ENCODE results near the gene UACA. TPM values are rescaled to one million over a fixed set of nuclear protein-coding genes. Genes with fewer than 3 reads are reported as not detected.

Gene UACA
- total and polyA plus RNA-seq, 8 donors: 4.9 to 135 (median 36.1) TPM

GRCh38 chr15:70633103-70633831, 130.1 kb downstream of the UACA start:
- peaks cover 5 to 27% (median 11%) of the 10 kb centered on the region in 4 donors for H3K4me1 ChIP-seq
- no peaks in the 10 kb centered on the region for H3K36me3 ChIP-seq
- H3K4me3 ChIP-seq: no peak overlapping the region
- no peaks in the 10 kb centered on the region for H3K9me3 ChIP-seq
- TF ChIP-seq CTCF (IDR thresholded peaks at IDR 0.05): no peak
- TF ChIP-seq EP300 (IDR thresholded peaks at IDR 0.05): no peak
- TF ChIP-seq POLR2AphosphoS5 (IDR thresholded peaks at IDR 0.05): no peak
- no peak for TF ChIP-seq POLR2A (IDR thresholded peaks at IDR 0.05)
- no peak overlapping the region for H3K27ac ChIP-seq
- intact Hi-C loops (cut with DNase I; ENCODE audit: low total_unique reads): no loop called here
- peak in 1 of 2 donors; percentile 50 for DNase-seq
- 29 to 48% (median 35%) methylated on average over 12 of the region's 12 CpGs for WGBS, 5 donors
- H3K27me3 ChIP-seq: no peaks in the 10 kb centered on the region

DNA sequence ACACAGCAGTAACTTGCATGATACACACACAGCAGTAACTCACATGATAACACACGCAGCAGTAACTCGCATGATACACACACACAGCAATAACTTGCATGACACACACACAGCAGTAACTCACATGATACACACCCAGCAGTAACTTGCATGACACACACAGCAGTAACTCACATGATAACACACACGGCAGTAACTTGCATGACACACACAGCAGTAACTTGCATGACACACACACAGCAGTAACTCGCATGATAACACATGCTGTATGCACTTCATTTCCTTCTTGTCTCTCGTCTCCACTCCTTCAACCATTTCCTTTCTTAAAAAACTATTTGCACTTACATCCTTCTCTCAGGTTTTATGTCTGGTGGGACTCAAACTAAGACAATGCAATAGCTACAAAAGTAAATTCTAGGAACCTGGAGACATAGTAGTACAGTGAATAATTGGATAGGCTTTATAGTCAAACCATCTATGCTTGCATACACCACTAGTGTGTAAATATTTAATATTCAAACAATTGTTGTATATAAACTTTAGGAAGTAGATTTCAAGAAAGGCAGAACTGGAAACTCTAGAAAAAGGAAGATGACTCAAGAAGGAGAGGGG, 130.8 kb downstream of the UACA start:
- intact Hi-C loops (cut with DNase I; ENCODE audit: low total_unique reads): no loop called here
- no peak overlapping the region for H3K4me3 ChIP-seq
- peak in 1 of 2 donors; percentile 26 for DNase-seq
- TF ChIP-seq EP300 (IDR thresholded peaks at IDR 0.05) (no peak), POLR2A (IDR thresholded peaks at IDR 0.05) (no peak), POLR2AphosphoS5 (IDR thresholded peaks at IDR 0.05) (no peak)
- H3K4me1 ChIP-seq: peaks cover 5 to 27% (median 14%) of the 10 kb centered on the region in 4 donors
- 45 to 68% (median 56%) methylated on average over 5 of the region's 5 CpGs for WGBS, 5 donors
- no peak overlapping the region for H3K27ac ChIP-seq
- H3K9me3 ChIP-seq: no peaks in the 10 kb centered on the region
- no peaks in the 10 kb centered on the region for H3K36me3 ChIP-seq
- no peaks in the 10 kb centered on the region for H3K27me3 ChIP-seq

DNA sequence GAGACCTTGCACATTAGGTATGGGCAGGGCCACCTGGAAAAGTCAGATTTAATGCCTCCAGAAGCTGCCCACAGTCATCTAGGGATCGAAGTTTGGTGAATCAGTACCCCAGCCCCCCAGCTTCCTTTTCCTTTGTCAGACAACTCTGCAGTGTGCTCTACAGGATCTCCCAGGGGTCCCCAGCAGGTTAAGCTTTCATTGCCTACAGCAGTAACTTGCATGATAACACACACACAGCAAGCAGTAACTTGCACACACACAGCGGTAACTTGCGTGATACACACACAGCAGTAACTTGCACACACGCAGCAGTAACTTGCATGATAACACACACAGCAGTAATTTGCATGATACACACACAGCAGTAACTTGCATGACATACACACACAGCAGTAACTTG, 131.3 kb downstream of the UACA start:
- WGBS, 5 donors: 56 to 80% (median 72%) methylated on average over 4 of the region's 4 CpGs
- Histone ChIP-seq H3K4me3 (no peak overlapping the region), H3K9me3 (no peaks in the 10 kb centered on the region), H3K27me3 (no peaks in the 10 kb centered on the region), H3K36me3 (no peaks in the 10 kb centered on the region), H3K4me1 (peaks cover 5 to 27% (median 15%) of the 10 kb centered on the region in 4 donors), H3K27ac (no peak overlapping the region)
- intact Hi-C loops (cut with DNase I; ENCODE audit: low total_unique reads): no loop called here
- DNase-seq: no peak
- no peak for TF ChIP-seq CTCF (IDR thresholded peaks at IDR 0.05)
- no peak for TF ChIP-seq POLR2AphosphoS5 (IDR thresholded peaks at IDR 0.05)
- TF ChIP-seq EP300 (IDR thresholded peaks at IDR 0.05): no peak
- TF ChIP-seq POLR2A (IDR thresholded peaks at IDR 0.05): no peak

- intact Hi-C loops (cut with DNase I; ENCODE audit: low total_unique reads): no loop called here
- Histone ChIP-seq H3K9me3 (no peaks in the 10 kb centered on the region), H3K27me3 (no peaks in the 10 kb centered on the region), H3K27ac (no peak overlapping the region), H3K4me3 (no peak overlapping the region), H3K4me1 (peaks cover 5 to 27% (median 15%) of the 10 kb centered on the region in 4 donors), H3K36me3 (no peaks in the 10 kb centered on the region)
- TF ChIP-seq POLR2A (IDR thresholded peaks at IDR 0.05) (no peak), EP300 (IDR thresholded peaks at IDR 0.05) (no peak), CTCF (IDR thresholded peaks at IDR 0.05) (no peak), POLR2AphosphoS5 (IDR thresholded peaks at IDR 0.05) (no peak)
- 81 to 92% (median 90%) methylated on average over 11 of the region's 11 CpGs for WGBS, 5 donors
- no peak for DNase-seq
Measured at GRCh38 chr15:70629735-70630273, 133.6 kb downstream of the UACA start.

Measured in stomach (tissue), 9 donors.